ENCODE data around the gene RHEB. TPM values are rescaled to one million over a fixed set of nuclear protein-coding genes. Genes with fewer than 3 reads are reported as not detected.

Gene RHEB
- total RNA-seq, 1 experiment from 2014 or later, result 114 TPM

DNA sequence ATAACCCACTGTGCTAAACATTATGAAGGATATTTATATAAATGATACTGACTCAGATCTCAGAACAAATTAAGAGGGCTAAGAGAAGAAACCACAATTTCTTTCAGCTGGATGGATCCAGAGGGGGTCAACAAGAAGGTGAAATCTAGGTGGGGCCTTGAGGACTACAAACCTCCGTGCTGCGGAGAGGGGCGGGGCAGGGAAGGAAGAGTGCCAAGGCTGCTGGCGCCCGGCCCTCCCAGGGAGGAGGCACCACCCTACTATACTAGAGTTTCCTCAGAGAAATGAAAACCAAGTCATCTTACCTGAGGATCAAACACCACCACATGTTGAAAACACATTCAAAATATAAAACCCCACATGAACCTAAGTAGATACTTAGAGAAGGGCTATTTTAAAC, 50.4 kb downstream of the RHEB start:
- Histone ChIP-seq H3K4ac (ENCODE audit: low read depth, low read length) (no peak overlapping the region), H4K20me1 (ENCODE audit: control insufficient read depth, insufficient read depth, insufficient read length) (no peaks in the 10 kb centered on the region), H4K8ac (replicated peaks; ENCODE audit: insufficient read length, low read depth, low read length) (no peak overlapping the region), H3K23ac (ENCODE audit: insufficient read length, low read depth, low read length) (no peak overlapping the region), H3K27ac (ENCODE audit: insufficient read length, low read depth, low read length) (no peak overlapping the region), H3K27me3 (ENCODE audit: insufficient read depth, low read length) (no peaks in the 10 kb centered on the region), H2BK12ac (ENCODE audit: insufficient read length, low read depth, low read length) (no peak overlapping the region), H3K79me2 (ENCODE audit: insufficient read depth, low read length) (no peaks in the 10 kb centered on the region), H2AK5ac (ENCODE audit: insufficient read length, low read length) (no peak overlapping the region), H2BK20ac (ENCODE audit: low read depth, low read length, poor library complexity, severe bottlenecking) (no peak overlapping the region), H3K18ac (ENCODE audit: insufficient read length, low read depth, low read length) (no peak overlapping the region), H3T11ph (ENCODE audit: low read length) (no peak overlapping the region), H2BK15ac (ENCODE audit: low read depth, low read length) (no peak overlapping the region), H3K56ac (ENCODE audit: insufficient read length, low read depth, low read length) (no peak overlapping the region), H2AFZ (ENCODE audit: low read length) (no peak overlapping the region), H3K4me2 (ENCODE audit: insufficient read depth, insufficient read length, low read length) (no peak overlapping the region), H4K5ac (ENCODE audit: insufficient read length, low read depth, low read length) (no peak overlapping the region), H2BK5ac (ENCODE audit: insufficient read length, low read length) (no peak overlapping the region), H3K4me1 (ENCODE audit: insufficient read depth, low read length) (peaks cover 17% of the 10 kb centered on the region), H4K91ac (ENCODE audit: insufficient read length, low read depth, low read length) (no peak overlapping the region), H3K14ac (ENCODE audit: insufficient read depth, low read length) (no peak overlapping the region), H3K9me3 (ENCODE audit: control insufficient read depth, low read depth, low read length) (no peaks in the 10 kb centered on the region), H2BK120ac (ENCODE audit: low read depth, low read length, poor library complexity, severe bottlenecking) (no peak overlapping the region), H3K23me2 (ENCODE audit: insufficient read length, low read depth, low read length, poor library complexity, severe bottlenecking) (no peaks in the 10 kb centered on the region), H3K79me1 (ENCODE audit: insufficient read depth, low read depth, low read length, poor library complexity, severe bottlenecking) (peaks cover 6% of the 10 kb centered on the region), H3K9ac (ENCODE audit: extremely low read depth, insufficient read length, low read length) (no peak overlapping the region)
- H3K4me1 Mint-ChIP-seq, result peaks cover 60 to 65% of the 10 kb centered on the region in 2 experiments
- no CpG with 5 or more reads among the region's 5 CpGs for WGBS (ENCODE audit: extremely low coverage, insufficient read length, low lambda C conversion rate)
- no peak overlapping the region for H3K4me3 Mint-ChIP-seq
- H3K36me3 Mint-ChIP-seq (ENCODE audit: insufficient read depth in 1 of 3, low read depth in 3 of 3), result peaks cover 57 to 85% (median 77%) of the 10 kb centered on the region in 3 experiments
- H3K27me3 Mint-ChIP-seq (ENCODE audit: low read depth), result peaks cover 3% of the 10 kb centered on the region; the same call in 1 of the 2 replicates
- peaks cover 0 to 5% of the 10 kb centered on the region in 2 experiments; a peak in 2 of 5 replicates for H3K9me3 Mint-ChIP-seq
- peak overlapping the region in 1 of 3 experiments; percentile 34; a peak in 1 of 7 replicates for H3K27ac Mint-ChIP-seq
- TF ChIP-seq, protein P1, sequence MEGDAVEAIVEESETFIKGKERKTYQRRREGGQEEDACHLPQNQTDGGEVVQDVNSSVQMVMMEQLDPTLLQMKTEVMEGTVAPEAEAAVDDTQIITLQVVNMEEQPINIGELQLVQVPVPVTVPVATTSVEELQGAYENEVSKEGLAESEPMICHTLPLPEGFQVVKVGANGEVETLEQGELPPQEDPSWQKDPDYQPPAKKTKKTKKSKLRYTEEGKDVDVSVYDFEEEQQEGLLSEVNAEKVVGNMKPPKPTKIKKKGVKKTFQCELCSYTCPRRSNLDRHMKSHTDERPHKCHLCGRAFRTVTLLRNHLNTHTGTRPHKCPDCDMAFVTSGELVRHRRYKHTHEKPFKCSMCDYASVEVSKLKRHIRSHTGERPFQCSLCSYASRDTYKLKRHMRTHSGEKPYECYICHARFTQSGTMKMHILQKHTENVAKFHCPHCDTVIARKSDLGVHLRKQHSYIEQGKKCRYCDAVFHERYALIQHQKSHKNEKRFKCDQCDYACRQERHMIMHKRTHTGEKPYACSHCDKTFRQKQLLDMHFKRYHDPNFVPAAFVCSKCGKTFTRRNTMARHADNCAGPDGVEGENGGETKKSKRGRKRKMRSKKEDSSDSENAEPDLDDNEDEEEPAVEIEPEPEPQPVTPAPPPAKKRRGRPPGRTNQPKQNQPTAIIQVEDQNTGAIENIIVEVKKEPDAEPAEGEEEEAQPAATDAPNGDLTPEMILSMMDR (conservative IDR thresholded peaks at IDR 0.05), result no peak
- DNase-seq, result no peak

Measured in H9 (cell line).